ENCODE data around the gene RGL1. TPM values are rescaled to one million over a fixed set of nuclear protein-coding genes. Genes with fewer than 3 reads are reported as not detected.

RGL1 gene
- total RNA-seq, 1 experiment from 2014 or later, result 2.1 TPM

DNA sequence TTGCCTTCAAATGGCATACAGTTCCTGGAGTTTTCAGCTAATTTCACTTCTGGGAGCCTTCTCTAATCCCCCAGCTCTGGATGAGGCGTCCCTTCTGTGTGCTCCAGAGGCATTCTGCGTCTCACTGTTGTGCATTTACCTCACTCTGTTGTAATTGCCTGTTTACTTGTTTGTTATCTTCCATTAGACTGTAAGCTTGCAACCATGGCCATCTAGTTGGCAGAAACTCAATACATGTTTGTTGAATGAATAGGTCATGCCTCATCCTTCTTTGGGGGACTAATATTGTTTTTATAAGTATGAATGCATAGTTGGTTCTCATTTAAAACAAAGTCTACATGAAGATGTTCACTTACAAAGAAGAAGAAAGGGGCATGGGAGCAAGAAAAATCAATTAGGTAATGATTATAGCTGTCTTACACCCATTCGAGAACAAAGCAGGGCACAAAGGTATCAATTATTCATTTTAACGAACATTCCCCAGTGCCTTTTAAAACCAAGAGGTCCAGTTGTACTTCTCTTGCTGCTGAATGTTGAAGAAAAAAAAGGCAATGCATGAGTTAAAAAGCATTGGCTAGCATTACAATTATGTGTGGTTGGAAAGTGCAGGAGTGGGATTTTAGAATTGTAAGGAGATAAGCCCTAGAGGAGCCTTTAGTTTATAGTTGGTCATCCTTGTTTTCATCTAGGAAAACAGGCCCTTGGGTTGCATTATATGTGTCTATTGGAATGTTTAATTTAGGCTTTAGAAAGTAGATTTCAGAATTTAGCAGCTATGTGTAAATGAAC lies 6.0 kb downstream of the RGL1 start:
- ChIA-PET CTCF (no interaction called here), POLR2A (no interaction called here)
- no peak overlapping the region for H3K27ac Mint-ChIP-seq (ENCODE audit: low read depth, unreplicated experiment)
- BruUV-seq (replicated peaks), result no TSS peak
- intact Hi-C loops (cut with micrococcal nuclease), result no loop called here
- TF ChIP-seq, protein P1, sequence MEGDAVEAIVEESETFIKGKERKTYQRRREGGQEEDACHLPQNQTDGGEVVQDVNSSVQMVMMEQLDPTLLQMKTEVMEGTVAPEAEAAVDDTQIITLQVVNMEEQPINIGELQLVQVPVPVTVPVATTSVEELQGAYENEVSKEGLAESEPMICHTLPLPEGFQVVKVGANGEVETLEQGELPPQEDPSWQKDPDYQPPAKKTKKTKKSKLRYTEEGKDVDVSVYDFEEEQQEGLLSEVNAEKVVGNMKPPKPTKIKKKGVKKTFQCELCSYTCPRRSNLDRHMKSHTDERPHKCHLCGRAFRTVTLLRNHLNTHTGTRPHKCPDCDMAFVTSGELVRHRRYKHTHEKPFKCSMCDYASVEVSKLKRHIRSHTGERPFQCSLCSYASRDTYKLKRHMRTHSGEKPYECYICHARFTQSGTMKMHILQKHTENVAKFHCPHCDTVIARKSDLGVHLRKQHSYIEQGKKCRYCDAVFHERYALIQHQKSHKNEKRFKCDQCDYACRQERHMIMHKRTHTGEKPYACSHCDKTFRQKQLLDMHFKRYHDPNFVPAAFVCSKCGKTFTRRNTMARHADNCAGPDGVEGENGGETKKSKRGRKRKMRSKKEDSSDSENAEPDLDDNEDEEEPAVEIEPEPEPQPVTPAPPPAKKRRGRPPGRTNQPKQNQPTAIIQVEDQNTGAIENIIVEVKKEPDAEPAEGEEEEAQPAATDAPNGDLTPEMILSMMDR (IDR thresholded peaks at IDR 0.05; ENCODE audit: unreplicated experiment), result no peak
- DNase-seq (ENCODE audit: unreplicated experiment), result no peak
- H3K9me3 Mint-ChIP-seq (ENCODE audit: unreplicated experiment), result no peaks in the 10 kb centered on the region
- no peaks in the 10 kb centered on the region for H3K36me3 Mint-ChIP-seq (ENCODE audit: insufficient read depth, unreplicated experiment)
- peaks cover 26% of the 10 kb centered on the region for H3K4me1 Mint-ChIP-seq (ENCODE audit: insufficient read depth, unreplicated experiment)
- H3K27me3 Mint-ChIP-seq (ENCODE audit: insufficient read depth, unreplicated experiment), result no peaks in the 10 kb centered on the region
- H3K4me3 Mint-ChIP-seq (ENCODE audit: unreplicated experiment), result no peak overlapping the region

DNA sequence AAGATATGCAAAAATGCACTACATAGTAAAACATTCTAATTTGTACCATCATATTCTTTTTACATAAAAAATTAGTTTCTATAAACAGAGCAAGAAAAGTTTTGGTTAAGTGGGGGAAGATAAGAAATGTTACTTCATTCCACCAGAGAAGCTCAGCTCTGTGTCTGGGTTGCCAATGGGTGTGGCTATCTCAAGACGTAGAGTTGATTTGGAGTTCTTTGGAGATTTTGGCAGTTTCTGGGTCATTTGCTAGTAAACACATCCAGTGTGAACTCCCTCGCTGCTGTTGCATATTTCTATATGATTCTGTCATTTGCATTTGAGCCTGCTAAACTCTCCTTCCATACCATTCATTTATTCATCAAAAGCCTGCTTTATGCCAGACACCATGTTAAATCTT lies 7.2 kb downstream of the RGL1 start:
- no peak overlapping the region for H3K4me3 Mint-ChIP-seq (ENCODE audit: unreplicated experiment)
- H3K36me3 Mint-ChIP-seq (ENCODE audit: insufficient read depth, unreplicated experiment), result no peaks in the 10 kb centered on the region
- no peak overlapping the region for H3K27ac Mint-ChIP-seq (ENCODE audit: low read depth, unreplicated experiment)
- no TSS peak for BruUV-seq (replicated peaks)
- intact Hi-C loops (cut with micrococcal nuclease), result no loop called here
- no peaks in the 10 kb centered on the region for H3K27me3 Mint-ChIP-seq (ENCODE audit: insufficient read depth, unreplicated experiment)
- POLR2A ChIA-PET, result no interaction called here
- TF ChIP-seq, protein P1 (IDR thresholded peaks at IDR 0.05; ENCODE audit: unreplicated experiment), result no peak
- peaks cover 17% of the 10 kb centered on the region for H3K4me1 Mint-ChIP-seq (ENCODE audit: insufficient read depth, unreplicated experiment)
- H3K9me3 Mint-ChIP-seq (ENCODE audit: unreplicated experiment), result no peaks in the 10 kb centered on the region
- CTCF ChIA-PET, result interaction anchor here (0.6 to 1.1 kb wide), 2 partner anchors 103 to 172 kb away, joined by 3 read pairs; no protein-coding TSS in a partner anchor
- no peak for DNase-seq (ENCODE audit: unreplicated experiment)

DNA sequence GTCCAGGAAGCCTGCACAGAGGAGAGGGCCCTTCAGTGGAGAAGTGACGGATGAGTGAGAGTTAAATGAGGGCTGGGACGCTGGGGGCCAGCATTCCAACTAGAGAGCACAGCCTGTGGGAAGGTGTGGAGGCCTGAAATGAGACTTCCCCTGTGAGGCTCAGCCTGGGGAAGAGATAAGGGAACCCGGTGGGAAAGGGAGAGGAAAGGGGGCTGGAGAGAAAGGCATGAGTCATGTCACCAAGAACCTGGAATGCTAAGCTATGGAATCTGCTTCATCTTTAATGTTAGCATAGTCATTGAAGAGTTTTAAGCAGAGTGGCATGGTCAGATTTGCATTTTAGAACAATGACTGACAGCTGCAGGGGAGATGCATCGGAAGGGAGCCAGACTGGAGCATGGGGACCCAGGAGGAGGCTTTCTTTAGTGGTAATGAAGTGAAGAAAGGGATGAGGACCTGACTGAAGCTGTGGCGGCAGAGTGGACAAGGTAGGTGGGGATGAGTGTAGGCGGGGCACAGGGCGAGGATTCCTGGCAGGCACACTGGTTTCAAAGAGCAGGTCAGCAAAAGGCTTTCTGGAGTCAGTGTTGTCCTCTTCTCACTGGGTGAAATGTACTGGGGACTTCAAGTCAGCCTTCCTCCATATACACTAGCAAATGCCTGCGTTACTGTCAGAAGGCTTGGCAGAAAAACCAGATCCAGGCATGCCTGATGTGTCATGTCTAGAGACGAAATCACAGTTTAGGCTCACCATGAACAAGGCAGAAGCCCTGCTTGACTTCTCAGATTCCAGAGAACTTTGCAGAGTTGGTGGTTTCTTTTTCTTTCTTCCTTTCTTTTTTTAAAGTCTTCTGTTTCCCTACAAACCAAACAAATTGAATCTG lies 8.0 kb downstream of the RGL1 start:
- Mint-ChIP-seq H3K9me3 (ENCODE audit: unreplicated experiment) (no peaks in the 10 kb centered on the region), H3K27me3 (ENCODE audit: insufficient read depth, unreplicated experiment) (no peaks in the 10 kb centered on the region), H3K4me1 (ENCODE audit: insufficient read depth, unreplicated experiment) (peaks cover 16% of the 10 kb centered on the region), H3K4me3 (ENCODE audit: unreplicated experiment) (no peak overlapping the region), H3K36me3 (ENCODE audit: insufficient read depth, unreplicated experiment) (no peaks in the 10 kb centered on the region), H3K27ac (ENCODE audit: low read depth, unreplicated experiment) (no peak overlapping the region)
- ChIA-PET POLR2A (no interaction called here), CTCF (interaction anchor here (1.1 to 1.2 kb wide), 2 partner anchors 103 to 128 kb away, joined by 3 to 4 read pairs; no protein-coding TSS in a partner anchor)
- TF ChIP-seq, protein P1 (IDR thresholded peaks at IDR 0.05; ENCODE audit: unreplicated experiment), result no peak
- DNase-seq (ENCODE audit: unreplicated experiment), result no peak
- intact Hi-C loops (cut with micrococcal nuclease), result no loop called here
- BruUV-seq (replicated peaks), result no TSS peak

DNA sequence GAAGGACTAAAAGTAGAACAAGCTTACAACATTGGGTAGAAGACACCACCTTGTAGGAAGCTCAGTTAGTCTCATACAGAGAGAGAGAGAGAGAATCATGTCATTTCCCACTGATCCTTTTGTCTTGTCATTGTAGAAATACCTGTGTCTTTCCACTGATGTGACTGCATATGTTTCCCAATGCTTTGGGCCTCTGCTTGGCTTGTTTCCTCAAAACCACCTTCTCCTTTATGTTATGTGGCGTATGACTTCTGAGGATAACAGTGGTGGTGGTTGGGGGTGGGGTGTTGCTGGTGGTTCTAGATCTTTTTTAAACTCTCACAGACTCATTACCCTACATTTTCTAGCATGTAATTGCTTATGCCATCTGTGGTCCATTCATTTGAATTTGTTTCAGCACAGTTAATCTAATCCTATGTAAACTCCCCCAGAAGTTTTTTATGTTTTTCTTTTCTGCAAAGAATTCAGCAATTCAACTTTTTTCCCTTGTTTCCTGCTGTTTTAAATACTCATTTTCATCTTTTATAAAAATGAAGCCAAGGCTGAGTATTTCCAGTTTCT lies 9.3 kb downstream of the RGL1 start:
- no peak for DNase-seq (ENCODE audit: unreplicated experiment)
- ChIA-PET CTCF (interaction anchor here (0.7 to 1.2 kb wide), 3 partner anchors 13 to 129 kb away, joined by 3 to 4 read pairs (median 3); no protein-coding TSS in a partner anchor), POLR2A (no interaction called here)
- BruUV-seq (replicated peaks), result no TSS peak
- TF ChIP-seq, protein P1 (IDR thresholded peaks at IDR 0.05; ENCODE audit: unreplicated experiment), result no peak
- Mint-ChIP-seq H3K9me3 (ENCODE audit: unreplicated experiment) (no peaks in the 10 kb centered on the region), H3K27ac (ENCODE audit: low read depth, unreplicated experiment) (no peak overlapping the region), H3K4me3 (ENCODE audit: unreplicated experiment) (no peak overlapping the region), H3K36me3 (ENCODE audit: insufficient read depth, unreplicated experiment) (no peaks in the 10 kb centered on the region), H3K27me3 (ENCODE audit: insufficient read depth, unreplicated experiment) (no peaks in the 10 kb centered on the region), H3K4me1 (ENCODE audit: insufficient read depth, unreplicated experiment) (peaks cover 9% of the 10 kb centered on the region)
- intact Hi-C loops (cut with micrococcal nuclease), result no loop called here

All from MCF 10A (cell line).